GM18909 (cell line): ENCODE measurements around the gene TOMT.
"Not testable (repeated sequence)": the region's sequence is repeated elsewhere in the genome, so short reads cannot be mapped to it uniquely, and the experiment has no call there.

Experiments used
- ATAC-seq: cut with Tn5 transposase; IDR thresholded peaks from one replicate; pipeline ENCODE4 v1.9.1; 2021; ENCODE audit warnings: mild to moderate bottlenecking; ENCODE audit not compliant: unreplicated experiment, poor library complexity

Gene TOMT

GRCh38 chr11:72123117-72123653 is 17.5 kb downstream of the TOMT start:
- no peak for ATAC-seq

GRCh38 chr11:72124046-72124445 is 18.3 kb downstream of the TOMT start:
- ATAC-seq = no peak

DNA sequence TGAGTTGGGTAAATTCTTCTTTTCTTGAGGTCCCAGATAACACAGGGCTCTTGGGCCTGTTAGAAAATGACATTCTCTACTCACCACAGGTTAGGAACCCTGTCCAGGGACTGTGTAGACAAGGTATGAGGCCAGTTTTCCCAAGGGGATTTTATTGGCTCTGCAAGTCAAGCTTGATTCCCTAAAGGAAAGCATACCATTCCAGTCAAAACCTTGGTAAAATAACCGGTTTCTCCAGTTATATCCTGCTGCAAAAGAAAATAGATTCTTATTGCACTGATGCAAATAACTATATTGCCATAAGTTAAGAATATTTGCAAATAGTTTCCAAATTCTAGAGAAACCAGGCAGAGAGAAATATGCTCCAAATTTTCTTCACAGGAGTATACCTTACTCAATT is 20.2 kb downstream of the TOMT start:
- no peak for ATAC-seq

DNA sequence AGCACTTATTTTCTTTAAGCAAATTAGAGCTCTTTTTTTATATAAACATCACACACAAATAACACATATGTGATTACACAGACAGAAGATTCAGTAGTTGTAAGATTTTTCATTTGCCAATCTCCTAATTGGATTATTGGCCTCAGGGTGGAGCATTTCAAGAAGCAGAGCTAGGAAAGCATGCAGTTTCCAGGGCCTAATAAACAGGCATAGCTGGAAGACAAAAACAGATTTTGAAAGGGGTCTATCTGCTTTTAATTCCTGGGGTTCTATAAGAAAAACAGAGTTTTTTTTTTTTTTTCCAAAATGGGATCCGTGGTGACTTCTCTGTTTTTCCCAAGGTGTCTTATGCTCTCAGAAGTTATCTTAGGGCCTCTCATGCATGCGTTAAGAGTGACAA is 22.2 kb downstream of the TOMT start:
- ATAC-seq = no peak

DNA sequence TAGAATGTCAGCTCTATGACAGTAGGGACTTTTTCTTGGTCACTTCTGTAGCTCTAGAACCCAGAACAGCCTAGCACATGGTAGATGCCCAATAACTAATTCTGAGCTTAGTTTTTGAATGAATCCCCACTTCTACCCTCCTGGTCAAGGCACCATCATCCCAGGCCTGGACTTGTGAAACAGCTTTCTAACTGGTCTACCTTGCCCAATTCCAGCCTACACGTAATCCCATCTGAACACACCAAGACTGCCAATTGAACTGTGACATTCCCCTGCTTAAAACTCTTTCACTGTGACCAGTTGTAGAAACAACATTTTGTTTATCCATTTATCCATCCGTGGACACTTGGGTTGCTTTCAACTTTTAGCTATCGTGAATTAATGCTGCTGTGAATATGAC is 23.7 kb downstream of the TOMT start:
- ATAC-seq = no peak

DNA sequence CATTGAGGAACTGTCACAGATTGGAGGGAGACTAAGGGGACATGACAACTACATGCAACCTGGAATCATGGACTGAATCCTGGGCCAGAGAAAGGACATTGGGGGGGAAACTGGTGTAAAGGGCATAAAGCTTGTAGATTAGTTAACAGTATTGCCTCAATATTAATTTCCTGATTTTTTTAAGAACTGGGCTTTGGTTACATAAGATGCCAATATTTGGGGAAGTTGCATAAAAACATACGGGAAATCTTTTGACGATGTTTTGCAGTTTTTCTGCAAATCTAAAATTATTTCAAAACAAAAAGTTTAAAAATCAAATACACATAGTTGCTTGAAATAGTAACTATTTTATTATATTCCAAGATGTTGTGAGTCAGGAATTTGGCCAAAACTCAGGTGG is 26.9 kb downstream of the TOMT start:
- ATAC-seq = no peak

DNA sequence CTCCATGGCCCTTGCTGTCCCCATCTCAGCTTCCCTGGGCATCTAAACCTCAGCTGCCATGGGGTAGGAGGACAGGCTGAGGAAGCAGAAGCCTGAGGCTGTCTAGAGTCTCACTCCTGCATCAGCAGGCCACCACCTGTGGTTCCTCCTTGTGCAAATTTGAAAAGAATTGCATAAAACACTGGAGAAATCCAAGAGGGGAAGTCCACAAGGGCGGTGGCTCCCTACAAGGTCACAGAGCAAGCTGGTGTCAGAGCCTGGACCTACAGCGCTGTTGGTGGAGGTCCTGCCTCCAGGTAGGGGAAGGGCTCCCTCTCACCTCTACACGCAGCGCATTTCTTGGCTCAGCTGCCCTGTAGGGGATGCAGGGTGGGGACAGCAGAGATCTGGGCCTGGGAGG is 29.7 kb downstream of the TOMT start, which contains the start of gene FOLR3:
TSS of gene FOLR3 (plus strand) at position 253 of the 400 bp plus-strand sequence. CDS start 228 bp downstream, outside the sequence.
- ATAC-seq = not testable (repeated sequence)

DNA sequence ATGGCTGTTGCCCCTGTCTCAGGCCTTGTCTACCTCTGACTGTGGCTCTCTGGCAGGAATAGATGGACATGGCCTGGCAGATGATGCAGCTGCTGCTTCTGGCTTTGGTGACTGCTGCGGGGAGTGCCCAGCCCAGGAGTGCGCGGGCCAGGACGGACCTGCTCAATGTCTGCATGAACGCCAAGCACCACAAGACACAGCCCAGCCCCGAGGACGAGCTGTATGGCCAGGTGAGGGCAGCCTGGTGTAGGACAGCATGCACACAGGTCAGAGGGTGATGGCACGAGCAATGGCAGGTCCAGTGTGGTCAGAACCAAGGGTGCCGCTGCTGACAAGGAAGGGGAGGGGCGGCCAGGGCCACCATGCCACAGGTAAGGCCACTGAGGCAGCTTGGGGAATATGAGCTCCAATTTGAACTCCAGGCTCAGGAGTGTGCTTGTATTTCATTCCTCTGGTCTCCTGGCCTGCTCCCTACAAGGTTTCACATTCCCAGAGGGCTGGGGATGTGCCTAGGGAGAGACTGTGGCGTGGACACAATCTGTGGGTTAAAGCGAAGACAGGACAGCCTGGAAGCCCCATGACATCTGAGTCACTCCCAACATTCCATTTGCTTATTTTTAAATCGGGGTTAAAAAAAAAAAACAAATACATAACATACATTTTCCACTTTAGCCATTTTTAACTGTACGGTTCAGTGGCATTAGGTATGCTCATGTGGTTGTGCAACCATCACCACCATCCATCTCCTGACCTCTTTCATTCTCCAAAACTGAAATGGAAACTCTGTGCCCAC is 30.4 kb downstream of the TOMT start:
- no peak for ATAC-seq

- no peak for ATAC-seq
These were observed 31.0 kb downstream of the TOMT start for GRCh38 chr11:72136684-72137262.

- no peak for ATAC-seq
These were observed 33.2 kb downstream of the TOMT start for GRCh38 chr11:72138821-72139390.

DNA sequence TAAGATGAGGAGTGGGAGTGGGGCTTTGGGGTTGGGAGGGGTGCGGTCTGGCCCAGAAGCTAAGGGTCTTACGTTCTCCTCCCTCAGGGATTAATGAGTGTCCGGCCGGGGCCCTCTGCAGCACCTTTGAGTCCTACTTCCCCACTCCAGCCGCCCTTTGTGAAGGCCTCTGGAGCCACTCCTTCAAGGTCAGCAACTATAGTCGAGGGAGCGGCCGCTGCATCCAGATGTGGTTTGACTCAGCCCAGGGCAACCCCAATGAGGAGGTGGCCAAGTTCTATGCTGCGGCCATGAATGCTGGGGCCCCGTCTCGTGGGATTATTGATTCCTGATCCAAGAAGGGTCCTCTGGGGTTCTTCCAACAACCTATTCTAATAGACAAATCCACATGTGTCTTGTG is 33.8 kb downstream of the TOMT start:
- no peak for ATAC-seq

GRCh38 chr11:72140661-72141060 is 34.9 kb downstream of the TOMT start:
- ATAC-seq = no peak

GRCh38 chr11:72141066-72141465 is 35.3 kb downstream of the TOMT start:
- no peak for ATAC-seq

DNA sequence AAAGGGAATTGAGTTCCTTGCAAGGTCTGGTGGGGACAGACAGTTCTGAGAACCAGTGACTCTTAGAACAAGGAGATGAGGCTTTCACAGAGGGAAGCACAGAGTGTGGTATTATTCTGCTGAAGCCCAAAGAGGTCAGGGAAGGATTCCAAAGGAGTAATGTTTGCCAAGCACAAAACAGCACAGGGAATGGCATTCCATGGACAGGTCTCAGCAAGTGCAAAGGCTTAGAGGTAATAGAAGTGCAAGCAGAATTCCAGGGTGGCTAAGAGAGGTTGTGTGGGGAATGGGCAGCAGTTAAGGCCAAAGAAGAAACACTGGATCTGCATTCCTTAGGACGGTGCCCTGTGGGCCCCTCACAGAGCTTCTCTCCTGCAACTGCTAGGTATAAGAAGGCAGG is 36.4 kb downstream of the TOMT start:
- ATAC-seq = not testable (repeated sequence)

DNA sequence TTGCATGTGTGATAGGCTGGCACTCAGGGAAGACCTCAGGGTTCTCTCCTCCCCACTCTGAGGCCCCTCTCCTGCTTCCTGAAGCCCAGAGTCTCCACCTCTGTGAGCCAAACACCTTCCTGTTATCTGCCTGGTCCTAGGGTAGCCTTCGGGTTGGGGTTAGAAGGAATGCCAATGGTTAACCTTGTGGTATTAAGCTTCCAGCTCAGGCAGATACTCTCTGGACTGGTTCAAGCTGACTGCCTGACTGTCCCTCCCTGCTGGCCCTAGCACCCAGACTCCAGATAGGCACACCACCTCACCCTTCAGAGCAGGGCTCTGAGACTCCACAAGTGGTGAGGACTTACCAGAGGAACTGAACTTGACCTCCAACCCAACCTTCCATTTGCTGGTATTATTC is 36.8 kb downstream of the TOMT start:
- not testable (repeated sequence) for ATAC-seq

DNA sequence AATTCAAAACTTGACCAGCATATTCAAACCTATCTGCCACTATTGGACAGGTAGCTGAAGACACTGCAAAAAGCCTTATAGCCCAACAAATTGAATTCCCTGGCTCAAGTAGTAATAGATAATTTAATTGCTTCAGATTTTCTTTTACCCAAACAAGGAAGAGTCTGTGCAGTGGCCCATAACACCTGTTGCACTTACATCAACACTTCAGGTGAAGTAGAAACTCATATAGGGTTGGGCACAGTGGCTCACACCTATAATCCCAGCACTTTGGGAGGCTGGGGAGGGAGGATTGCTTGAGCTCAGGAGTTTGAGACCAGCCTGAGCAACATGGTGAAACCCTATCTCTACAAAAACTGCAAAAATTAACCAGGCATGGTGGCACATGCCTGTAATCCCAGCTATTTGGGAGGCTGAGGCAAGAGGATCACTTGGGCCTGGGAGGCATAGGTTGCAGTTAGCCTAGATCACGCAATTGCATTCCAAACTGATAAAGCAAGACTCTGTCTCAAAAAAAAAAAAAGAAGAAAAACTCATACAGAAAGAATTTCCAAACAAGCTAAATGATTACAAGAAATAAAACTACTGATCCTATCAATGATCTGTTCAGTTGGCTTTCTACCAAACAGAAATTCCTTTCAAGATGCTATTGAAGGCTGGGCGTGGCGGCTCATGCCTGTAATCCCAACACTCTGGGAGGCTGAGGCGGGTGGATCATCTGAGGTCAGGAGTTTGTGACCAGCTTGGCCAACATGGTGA is 39.3 kb downstream of the TOMT start:
- ATAC-seq = no peak

DNA sequence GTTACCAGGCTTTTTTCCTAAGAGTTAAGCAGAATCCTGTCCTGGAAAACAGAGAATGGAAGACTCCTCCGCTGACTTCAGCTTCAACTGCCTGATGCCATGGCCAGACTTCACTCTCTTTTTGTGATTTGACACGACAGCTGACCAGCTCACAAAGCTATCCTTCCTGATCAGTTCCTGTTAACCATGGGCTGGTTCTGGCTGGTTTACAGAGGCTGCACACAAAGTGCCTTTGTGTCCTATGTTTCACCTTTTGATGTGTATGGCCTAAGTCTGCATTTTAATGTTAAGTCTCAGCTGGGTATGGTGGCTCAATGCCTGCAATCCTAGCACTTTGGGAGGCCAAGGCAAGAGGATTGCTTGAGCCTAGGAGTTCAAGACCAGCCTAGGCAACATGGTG is 40.9 kb downstream of the TOMT start:
- ATAC-seq = no peak

DNA sequence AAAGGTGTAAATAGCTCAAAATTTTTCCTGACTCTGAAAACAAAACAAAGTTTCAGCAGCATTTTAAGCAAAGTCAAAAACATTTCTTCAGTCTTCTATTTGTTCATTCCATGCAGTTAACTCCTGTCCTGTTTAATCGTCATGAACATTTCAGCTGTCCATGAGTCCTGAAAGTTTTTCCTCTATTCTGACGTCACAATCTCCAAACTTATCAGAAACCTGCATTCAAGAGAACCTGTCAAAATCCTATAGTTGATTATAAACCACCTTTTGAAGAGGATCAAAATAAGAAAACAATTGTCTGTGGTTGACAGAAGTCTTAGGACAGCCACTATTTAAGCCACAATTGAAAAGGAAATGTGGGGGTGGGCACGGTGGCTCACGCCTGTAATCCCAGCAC is 45.2 kb downstream of the TOMT start:
- ATAC-seq = no peak

- ATAC-seq = not testable (repeated sequence)
These were observed 48.1 kb downstream of the TOMT start for GRCh38 chr11:72153874-72154273.

- no peak for ATAC-seq
These were observed 49.1 kb downstream of the TOMT start for GRCh38 chr11:72154816-72155215.

GRCh38 chr11:72155751-72156150 is 50.0 kb downstream of the TOMT start:
- no peak for ATAC-seq
